GM12892 (cell line): ENCODE measurements around the gene RAB40B.

Experiments used
- DNase-seq: peaks from one replicate; pipeline ENCODE4 v3.0.0; 2011; ENCODE audit not compliant: insufficient read length
- FAIRE-seq: peaks from 2 replicates; lab custom pipeline; 2011; peaks lifted over from hg19 to GRCh38; lab: Jason Lieb, UNC
- POLR2A ChIP-seq: IDR thresholded peaks from 2 replicates; pipeline ENCODE4 v1.6.1; 2011; ENCODE audit warnings: low read depth, low read length, control low read depth
- POLR2AphosphoS5 ChIP-seq: IDR thresholded peaks from 2 replicates; pipeline ENCODE4 v1.6.1; 2011; ENCODE audit warnings: low read depth, low read length, control low read depth
- TAF1 ChIP-seq: IDR thresholded peaks from 2 replicates; pipeline ENCODE4 v1.6.1; 2011; ENCODE audit warnings: low read depth, mild to moderate bottlenecking, control low read depth, low read length, borderline replicate concordance

RAB40B gene

GRCh38 chr17:82649501-82650261, 48.8 kb downstream of the RAB40B start:
- DNase-seq, result no peak
- no peak for FAIRE-seq
- TF ChIP-seq TAF1 (no peak), POLR2A (no peak), POLR2AphosphoS5 (no peak)

- DNase-seq, result peak; percentile 54
- TF ChIP-seq POLR2A, result no peak
- no peak for TF ChIP-seq TAF1
- no peak for TF ChIP-seq POLR2AphosphoS5
- FAIRE-seq, result no peak
Measured at GRCh38 chr17:82648742-82649331, 49.7 kb downstream of the RAB40B start.

GRCh38 chr17:82648165-82648668, 50.3 kb downstream of the RAB40B start, which contains the start of gene WDR45B:
TSS of gene WDR45B (minus strand) at chr17:82648444. CDS start at chr17:82648340, 104 bp downstream.
- peak; percentile 99 for FAIRE-seq
- peak; percentile 94 for DNase-seq
- TF ChIP-seq TAF1 (peak; percentile 33), POLR2AphosphoS5 (peak; percentile 91), POLR2A (peak; percentile 94)

- DNase-seq (peak; percentile 63), FAIRE-seq (no peak)
- no peak for TF ChIP-seq POLR2A
Measured at GRCh38 chr17:82647593-82648164, 50.8 kb downstream of the RAB40B start.

- no peak for FAIRE-seq
- TF ChIP-seq POLR2AphosphoS5 (no peak), TAF1 (no peak), POLR2A (no peak)
- DNase-seq, result no peak
Measured at GRCh38 chr17:82645516-82645915, 53.0 kb downstream of the RAB40B start.

- DNase-seq, result no peak
- no peak for TF ChIP-seq TAF1
- TF ChIP-seq POLR2AphosphoS5, result no peak
- no peak for TF ChIP-seq POLR2A
- no peak for FAIRE-seq
Measured at GRCh38 chr17:82644148-82644547, 54.4 kb downstream of the RAB40B start.

GRCh38 chr17:82642022-82642421, 56.5 kb downstream of the RAB40B start:
- DNase-seq (no peak), FAIRE-seq (no peak)
- TF ChIP-seq TAF1, result no peak
- no peak for TF ChIP-seq POLR2AphosphoS5
- TF ChIP-seq POLR2A, result no peak

GRCh38 chr17:82640036-82640435, 58.5 kb downstream of the RAB40B start:
- TF ChIP-seq TAF1, result no peak
- TF ChIP-seq POLR2AphosphoS5, result no peak
- TF ChIP-seq POLR2A, result no peak

GRCh38 chr17:82639628-82640027, 58.9 kb downstream of the RAB40B start:
- TF ChIP-seq POLR2A (no peak), TAF1 (no peak), POLR2AphosphoS5 (no peak)
- FAIRE-seq (no peak), DNase-seq (no peak)

More at GRCh38 chr17:82640036-82640435, 58.5 kb downstream of the RAB40B start:
- no peak for FAIRE-seq
- no peak for DNase-seq

- no peak for FAIRE-seq
- DNase-seq, result no peak
- TF ChIP-seq TAF1 (no peak), POLR2A (no peak), POLR2AphosphoS5 (no peak)
Measured at GRCh38 chr17:82638183-82638773, 60.2 kb downstream of the RAB40B start.

GRCh38 chr17:82636626-82637598, 61.6 kb downstream of the RAB40B start:
- DNase-seq, result no peak
- FAIRE-seq, result no peak
- TF ChIP-seq TAF1 (no peak), POLR2AphosphoS5 (no peak), POLR2A (no peak)
